Cardiac fibroblast (primary cell): ENCODE data around the gene GGN.

Experiments
- DNase-seq, 2 donors: peaks; one replicate each; pipeline versions ENCODE4 v3.0.0 to v3.0.0-alpha.2; 2010; ENCODE audit warnings: low read depth in 2 of 2
- H3K4me3 ChIP-seq, 2 donors: replicated peaks in 1 of 2; 1 replicate in 1 of 2; 2 replicates in 1 of 2; pipeline ENCODE4 v1.5.1; 2011; ENCODE audit warnings: low read depth in 2 of 2, low read length in 2 of 2, mild to moderate bottlenecking in 2 of 2, moderate library complexity in 1 of 2
- TF ChIP-seq, protein P1 (sequence below): IDR thresholded peaks from one replicate; pipeline ENCODE4 v1.5.1; 2011; ENCODE audit warnings: low read depth, mild to moderate bottlenecking, low read length, inconsistent platforms

GGN gene

DNA sequence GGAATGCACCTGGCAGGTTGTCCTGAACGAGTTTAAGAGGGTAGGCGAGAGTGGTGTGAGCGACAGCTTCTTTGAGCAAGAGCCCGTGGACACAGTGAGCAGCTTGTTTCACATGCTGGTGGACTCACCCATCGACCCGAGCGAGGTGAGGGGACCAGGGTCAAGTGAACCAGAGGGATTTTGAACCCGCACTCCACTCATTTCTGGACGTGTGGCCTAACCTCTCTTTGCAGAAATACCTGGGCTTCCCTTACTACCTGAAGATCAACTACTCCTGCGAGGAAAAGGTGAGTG lies 50.5 kb downstream of the GGN start:
- H3K4me3 ChIP-seq, result peak overlapping the region; percentile 32 to 89
- TF ChIP-seq, protein P1, sequence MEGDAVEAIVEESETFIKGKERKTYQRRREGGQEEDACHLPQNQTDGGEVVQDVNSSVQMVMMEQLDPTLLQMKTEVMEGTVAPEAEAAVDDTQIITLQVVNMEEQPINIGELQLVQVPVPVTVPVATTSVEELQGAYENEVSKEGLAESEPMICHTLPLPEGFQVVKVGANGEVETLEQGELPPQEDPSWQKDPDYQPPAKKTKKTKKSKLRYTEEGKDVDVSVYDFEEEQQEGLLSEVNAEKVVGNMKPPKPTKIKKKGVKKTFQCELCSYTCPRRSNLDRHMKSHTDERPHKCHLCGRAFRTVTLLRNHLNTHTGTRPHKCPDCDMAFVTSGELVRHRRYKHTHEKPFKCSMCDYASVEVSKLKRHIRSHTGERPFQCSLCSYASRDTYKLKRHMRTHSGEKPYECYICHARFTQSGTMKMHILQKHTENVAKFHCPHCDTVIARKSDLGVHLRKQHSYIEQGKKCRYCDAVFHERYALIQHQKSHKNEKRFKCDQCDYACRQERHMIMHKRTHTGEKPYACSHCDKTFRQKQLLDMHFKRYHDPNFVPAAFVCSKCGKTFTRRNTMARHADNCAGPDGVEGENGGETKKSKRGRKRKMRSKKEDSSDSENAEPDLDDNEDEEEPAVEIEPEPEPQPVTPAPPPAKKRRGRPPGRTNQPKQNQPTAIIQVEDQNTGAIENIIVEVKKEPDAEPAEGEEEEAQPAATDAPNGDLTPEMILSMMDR, result no peak
- no peak for DNase-seq

DNA sequence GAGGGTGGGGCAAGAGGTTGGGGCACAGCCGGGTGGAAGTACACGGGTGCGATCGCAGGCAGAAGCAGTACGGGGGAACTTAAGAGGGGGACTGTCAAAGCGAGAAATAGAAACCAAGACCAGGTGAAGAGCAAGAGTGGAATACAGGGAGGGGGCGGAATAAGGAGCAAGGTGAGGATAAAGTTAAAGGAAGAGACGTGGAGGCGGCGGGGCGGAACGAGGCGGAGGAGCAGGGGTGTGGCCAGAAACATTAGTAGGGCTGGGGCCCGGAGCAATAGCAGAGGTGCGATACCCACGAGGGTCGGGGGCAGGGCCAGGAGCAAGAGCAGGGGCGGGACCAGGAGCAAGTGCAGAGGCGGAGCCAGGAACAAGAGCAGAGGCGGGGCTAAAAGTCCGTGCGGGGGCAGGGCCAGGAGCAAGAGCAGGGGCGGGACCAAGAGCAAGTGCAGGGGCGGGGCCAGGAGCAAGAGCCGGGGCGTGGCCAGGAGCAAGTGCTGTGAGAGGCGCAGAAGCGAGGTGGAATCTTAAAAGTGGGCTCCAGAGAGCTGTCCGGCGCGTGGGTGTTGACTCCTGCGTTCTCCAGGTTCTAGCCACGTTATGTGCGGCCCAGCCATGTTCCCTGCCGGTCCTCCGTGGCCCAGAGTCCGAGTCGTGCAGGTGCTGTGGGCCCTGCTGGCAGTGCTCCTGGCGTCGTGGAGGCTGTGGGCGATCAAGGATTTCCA lies 51.0 kb downstream of the GGN start:
- peak overlapping the region; percentile 80 to 89 for H3K4me3 ChIP-seq
- peak; percentile 92 for DNase-seq
- TF ChIP-seq, protein P1, result no peak

DNA sequence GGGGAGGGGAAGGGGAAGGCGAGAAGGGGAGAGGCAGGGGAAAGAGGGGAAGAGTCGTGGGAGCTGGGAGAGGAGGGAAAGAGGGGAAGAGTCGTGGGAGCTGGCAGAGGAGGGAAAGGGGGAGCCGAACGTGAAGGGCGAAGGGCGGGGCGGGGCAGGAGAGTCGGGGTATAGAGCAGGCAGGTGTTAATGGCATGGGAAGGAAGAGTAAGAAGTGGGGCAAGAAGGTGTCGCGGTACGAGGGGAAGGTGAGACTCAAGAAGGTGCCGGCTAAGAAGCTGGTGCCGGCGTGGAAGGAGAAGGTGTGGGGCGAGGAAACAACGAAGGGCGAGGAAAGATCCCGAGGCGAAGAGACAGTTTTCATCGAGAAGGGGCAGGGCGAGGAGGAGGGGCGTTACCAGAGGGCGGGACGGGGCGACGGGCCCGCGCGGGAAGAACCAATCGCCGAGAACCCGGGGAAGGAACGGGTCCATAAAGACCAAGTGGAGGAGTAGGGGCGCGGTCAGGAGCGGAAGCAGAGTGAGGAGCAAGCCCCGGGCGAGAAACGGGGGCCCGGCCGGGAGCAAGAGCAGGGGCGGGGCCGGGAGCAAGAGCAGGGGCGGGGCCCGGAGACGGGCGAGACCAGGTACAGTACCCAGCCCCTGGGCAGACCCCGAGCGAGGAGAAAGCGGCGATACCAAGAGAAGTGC lies 51.7 kb downstream of the GGN start:
- H3K4me3 ChIP-seq, result peak overlapping the region; percentile 80 to 89
- TF ChIP-seq, protein P1, result no peak
- peak; percentile 95 to 97 for DNase-seq
